GM10847 (cell line): ENCODE measurements around the gene SLC6A17.

Experiments used
- POLR2A ChIP-seq: IDR thresholded peaks from 2 replicates; pipeline ENCODE4 v1.6.1; 2011; ENCODE audit not compliant: insufficient read length; ENCODE audit errors: extremely low read depth

SLC6A17 gene

GRCh38 chr1:110216844-110217444 is 66.7 kb downstream of the SLC6A17 start:
- no peak for TF ChIP-seq POLR2A

- no peak for TF ChIP-seq POLR2A
These were observed 67.8 kb downstream of the SLC6A17 start for GRCh38 chr1:110218137-110218536.

- no peak for TF ChIP-seq POLR2A
These were observed 68.4 kb downstream of the SLC6A17 start for GRCh38 chr1:110218739-110219138.

GRCh38 chr1:110220324-110220723 is 70.0 kb downstream of the SLC6A17 start:
- TF ChIP-seq POLR2A, result no peak

- TF ChIP-seq POLR2A, result no peak
These were observed 70.8 kb downstream of the SLC6A17 start for GRCh38 chr1:110221119-110221518.

GRCh38 chr1:110223127-110223526 is 72.8 kb downstream of the SLC6A17 start:
- TF ChIP-seq POLR2A, result no peak

- no peak for TF ChIP-seq POLR2A
These were observed 73.3 kb downstream of the SLC6A17 start for GRCh38 chr1:110223581-110223980.

GRCh38 chr1:110224240-110224995 is 74.1 kb downstream of the SLC6A17 start:
- TF ChIP-seq POLR2A, result no peak

- no peak for TF ChIP-seq POLR2A
These were observed 74.9 kb downstream of the SLC6A17 start for GRCh38 chr1:110225212-110225611.

- TF ChIP-seq POLR2A, result no peak
These were observed 75.6 kb downstream of the SLC6A17 start for GRCh38 chr1:110225756-110226404.

- no peak for TF ChIP-seq POLR2A
These were observed 77.5 kb downstream of the SLC6A17 start for GRCh38 chr1:110227774-110228173.

GRCh38 chr1:110228381-110228780 is 78.1 kb downstream of the SLC6A17 start:
- no peak for TF ChIP-seq POLR2A

- TF ChIP-seq POLR2A, result no peak
These were observed 78.6 kb downstream of the SLC6A17 start for GRCh38 chr1:110228869-110229268.

- no peak for TF ChIP-seq POLR2A
These were observed 79.2 kb downstream of the SLC6A17 start for GRCh38 chr1:110229348-110230001.

- no peak for TF ChIP-seq POLR2A
These were observed 80.3 kb downstream of the SLC6A17 start for GRCh38 chr1:110230381-110231199.
